IMR-90 (cell line): ENCODE data around the gene TTC21B. TPM values are rescaled to one million over a fixed set of nuclear protein-coding genes. Genes with fewer than 3 reads are reported as not detected.
A peak's percentile ranks its signal among the peaks of the same experiment; 100 is the strongest.

ENCODE experiments used
- ATAC-seq: fragments of 200-7000 bp; cut with Tn5 transposase; 2 replicates; pipeline ENCODE4 v1.9.1; 2020; ENCODE audit warnings: low read depth, mild to moderate bottlenecking, moderate library complexity
- BruUV-seq: library from RNA; stranded (reverse); fragments of 400-500 nt; replicated peaks from 2 replicates; lab custom pipeline; 2021; lab: Mats Ljungman, UMichigan
- CTCF ChIA-PET: fragments of 300-600 bp; formaldehyde crosslinking; extraction: SDS; loops from one replicate; lab custom pipeline; 2021; ENCODE audit warnings: antibody characterized with exemption; lab: Yijun Ruan, JAX
- POLR2A ChIA-PET: fragments of 300-600 bp; sonication (Branson Sonifier 250); formaldehyde crosslinking; loops from one replicate; lab custom pipeline; 2022; ENCODE audit warnings: antibody characterized with exemption; ENCODE audit not compliant: unreplicated experiment; lab: Charles Lee
- DNase-seq: peaks from one replicate; pipeline ENCODE4 v3.0.0; 2013
- H2AFZ ChIP-seq: replicated peaks from 2 replicates; pipeline ENCODE3; 2013; ENCODE audit warnings: low read length, mild to moderate bottlenecking; ENCODE audit not compliant: poor library complexity
- H2AK5ac ChIP-seq: 2 replicates; pipeline ENCODE4 v1.6.1; 2013; ENCODE audit warnings: low read depth, low read length, inconsistent platforms
- H2AK9ac ChIP-seq: replicated peaks from 2 replicates; pipeline ENCODE3; 2013; ENCODE audit warnings: mild to moderate bottlenecking, low read depth, low read length, moderate library complexity; ENCODE audit not compliant: poor library complexity
- H2BK120ac ChIP-seq: 2 replicates; pipeline ENCODE4 v1.6.1; 2013; ENCODE audit warnings: low read depth, low read length, inconsistent platforms
- H2BK15ac ChIP-seq: 3 replicates; pipeline ENCODE4 v1.6.1; 2013; ENCODE audit warnings: low read depth, low read length, inconsistent platforms
- H2BK20ac ChIP-seq: 2 replicates; pipeline ENCODE4 v1.6.1; 2013; ENCODE audit warnings: low read depth, mild to moderate bottlenecking, inconsistent platforms, low read length, moderate library complexity
- H2BK5ac ChIP-seq: 2 replicates; pipeline ENCODE4 v1.6.1; 2013; ENCODE audit warnings: mild to moderate bottlenecking, low read depth, low read length, inconsistent platforms; ENCODE audit not compliant: poor library complexity, severe bottlenecking
- H3K14ac ChIP-seq: replicated peaks from 2 replicates; pipeline ENCODE4 v1.6.1; 2013; ENCODE audit warnings: low read depth, low read length, inconsistent platforms
- H3K18ac ChIP-seq: 2 replicates; pipeline ENCODE4 v1.6.1; 2013; ENCODE audit warnings: low read depth, low read length, control low read depth
- H3K23ac ChIP-seq: 2 replicates; pipeline ENCODE4 v1.6.1; 2013; ENCODE audit warnings: low read depth, low read length, inconsistent platforms
- H3K27ac ChIP-seq: 2 replicates; pipeline ENCODE4 v1.5.1; 2013; ENCODE audit warnings: mild to moderate bottlenecking, control low read depth, low read length; ENCODE audit not compliant: insufficient read depth
- H3K27me3 ChIP-seq: 2 replicates; pipeline ENCODE4 v1.6.1; 2013; ENCODE audit warnings: low read length; ENCODE audit not compliant: control insufficient read depth, insufficient read depth
- H3K36me3 ChIP-seq: 2 replicates; pipeline ENCODE4 v1.6.1; 2013; ENCODE audit warnings: low read length, mixed read lengths; ENCODE audit not compliant: control insufficient read depth, insufficient read depth
- H3K4ac ChIP-seq: 2 replicates; pipeline ENCODE4 v1.6.1; 2013; ENCODE audit warnings: low read depth, low read length, inconsistent platforms
- H3K4me1 ChIP-seq: 2 replicates; pipeline ENCODE4 v1.6.1; 2013; ENCODE audit warnings: low read length, mixed read lengths; ENCODE audit not compliant: control insufficient read depth, insufficient read depth
- H3K4me2 ChIP-seq: 2 replicates; pipeline ENCODE4 v1.6.1; 2013; ENCODE audit warnings: low read depth, mild to moderate bottlenecking, control low read depth, low read length, moderate library complexity
- H3K4me3 ChIP-seq: 2 replicates; pipeline ENCODE4 v1.5.1; 2013; ENCODE audit warnings: low read depth, mild to moderate bottlenecking, control low read depth, low read length, moderate library complexity; ENCODE audit not compliant: insufficient read depth
- H3K56ac ChIP-seq: 2 replicates; pipeline ENCODE4 v1.6.1; 2013; ENCODE audit warnings: low read length, inconsistent platforms; ENCODE audit not compliant: insufficient read depth; ENCODE audit errors: extremely low read depth
- H3K79me1 ChIP-seq, 2 experiments: 2 replicates each; pipeline ENCODE4 v1.6.1; 2013; ENCODE audit warnings: low read length in 2 of 2, inconsistent platforms in 1 of 2, low read depth in 1 of 2
- H3K9ac ChIP-seq: 2 replicates; pipeline ENCODE4 v1.6.1; 2013; ENCODE audit warnings: low read depth, low read length, control low read depth
- H3K9me1 ChIP-seq: 2 replicates; pipeline ENCODE4 v1.6.1; 2013; ENCODE audit warnings: low read length, inconsistent platforms; ENCODE audit not compliant: insufficient read depth
- H3K9me3 ChIP-seq: 2 replicates; pipeline ENCODE4 v1.6.1; 2013; ENCODE audit warnings: low read length; ENCODE audit not compliant: control insufficient read depth, insufficient read depth
- H4K20me1 ChIP-seq: 2 replicates; pipeline ENCODE4 v1.6.1; 2013; ENCODE audit warnings: low read length, inconsistent platforms; ENCODE audit not compliant: insufficient read depth
- H4K5ac ChIP-seq: 2 replicates; pipeline ENCODE4 v1.6.1; 2013; ENCODE audit warnings: mild to moderate bottlenecking, low read depth, low read length, control low read depth
- H4K8ac ChIP-seq, 2 experiments: 2 replicates each; pipeline ENCODE4 v1.6.1; 2013; ENCODE audit warnings: low read depth in 2 of 2, low read length in 2 of 2, control low read depth in 1 of 2, inconsistent platforms in 1 of 2
- H4K91ac ChIP-seq: 2 replicates; pipeline ENCODE4 v1.6.1; 2013; ENCODE audit warnings: low read depth, low read length, inconsistent platforms; ENCODE audit not compliant: insufficient read depth
- BHLHE40 ChIP-seq: fragments of 150-350 bp; IDR thresholded peaks from 2 replicates; pipeline ENCODE4 v1.6.1; 2016; ENCODE audit warnings: mild to moderate bottlenecking, low read depth, low read length
- CEBPB ChIP-seq: IDR thresholded peaks from 2 replicates; pipeline ENCODE4 v1.6.1; 2012; ENCODE audit warnings: low read depth, low read length, improper control_type of control experiment
- CHD1 ChIP-seq: IDR thresholded peaks from 2 replicates; pipeline ENCODE4 v1.6.1; 2012; ENCODE audit warnings: low read depth, low read length, improper control_type of control experiment
- FOS ChIP-seq: fragments of 150-350 bp; IDR thresholded peaks from 2 replicates; pipeline ENCODE4 v1.6.1; 2016; ENCODE audit warnings: low read depth, low read length
- MAFK ChIP-seq: IDR thresholded peaks from 2 replicates; pipeline ENCODE4 v1.6.1; 2012; ENCODE audit warnings: low read depth, low read length, improper control_type of control experiment
- MAZ ChIP-seq: IDR thresholded peaks from 2 replicates; pipeline ENCODE4 v1.6.1; 2012; ENCODE audit warnings: low read depth, mild to moderate bottlenecking, low read length, improper control_type of control experiment, moderate library complexity, borderline replicate concordance
- MXI1 ChIP-seq: IDR thresholded peaks from 2 replicates; pipeline ENCODE4 v1.6.1; 2012; ENCODE audit warnings: low read depth, mild to moderate bottlenecking, low read length, moderate library complexity, borderline replicate concordance
- NFE2L2 ChIP-seq: fragments of 150-350 bp; IDR thresholded peaks from 2 replicates; pipeline ENCODE4 v1.6.1; 2016; ENCODE audit warnings: low read depth, mild to moderate bottlenecking, low read length
- POLR2A ChIP-seq: IDR thresholded peaks from 2 replicates; pipeline ENCODE4 v1.6.1; 2012; ENCODE audit warnings: mild to moderate bottlenecking, low read depth, low read length
- RAD21 ChIP-seq: IDR thresholded peaks from 2 replicates; pipeline ENCODE4 v1.6.1; 2012; ENCODE audit warnings: low read length, improper control_type of control experiment
- RCOR1 ChIP-seq: IDR thresholded peaks from 2 replicates; pipeline ENCODE4 v1.6.1; 2012; ENCODE audit warnings: mild to moderate bottlenecking, low read length, improper control_type of control experiment; ENCODE audit not compliant: insufficient replicate concordance
- RFX5 ChIP-seq: IDR thresholded peaks from 2 replicates; pipeline ENCODE4 v1.8.0; 2012; ENCODE audit warnings: low read depth, mild to moderate bottlenecking, low read length, moderate library complexity
- SMC3 ChIP-seq: fragments of 150-350 bp; IDR thresholded peaks from 2 replicates; pipeline ENCODE4 v1.6.1; 2016; ENCODE audit warnings: low read depth, mild to moderate bottlenecking, antibody characterized with exemption, low read length, moderate library complexity
- WGBS, 2 experiments: methylation state at CpG; one replicate each; pipeline versions ENCODE4 v1.1.5 to v1.1.7; 2013; ENCODE audit warnings: missing lambda C conversion rate in 2 of 2; ENCODE audit not compliant: insufficient read length in 1 of 2; ENCODE audit errors: extremely low coverage in 2 of 2; 5-methylcytosine and 5-hydroxymethylcytosine counted together
- dilution Hi-C: fragments of 300-500 bp; cut with HindIII; formaldehyde crosslinking; loops from one replicate; pipeline ENCODE4 v1.14.3; 2018; ENCODE audit warnings: low sequenced_read_pairs; ENCODE audit not compliant: unreplicated experiment
- in situ Hi-C: fragments of 300-500 bp; cut with MboI; formaldehyde crosslinking; loops from 3 replicates; pipeline ENCODE4 v1.14.3; 2019; ENCODE audit warnings: low sequenced_read_pairs, inconsistent platforms, mixed read lengths
- intact Hi-C: fragments of 100-400 bp; cut with micrococcal nuclease; formaldehyde crosslinking; loops from 2 replicates; pipeline ENCODE4 v1.10.0; 2022
- polyA plus RNA-seq, 3 experiments: library from polyadenylated mRNA; depleted of rRNA; stranded (reverse); fragments of >200 nt; gene quantifications; 2 replicates each; pipeline ENCODE4 v1.2.3, GENCODE V29; 2012; ENCODE audit warnings: low replicate concordance in 1 of 3
- total RNA-seq: library from RNA; depleted of rRNA; stranded (reverse); fragments of >200 nt; gene quantifications from 2 replicates; pipeline ENCODE4 v1.2.3, GENCODE V29; 2012
- TF ChIP-seq, protein P1 (sequence below): fragments of 150-350 bp; IDR thresholded peaks from 2 replicates; pipeline ENCODE4 v1.6.1; 2017; ENCODE audit warnings: mild to moderate bottlenecking, antibody characterized with exemption, low read length, low read depth
- TF ChIP-seq, protein P2 (sequence below): fragments of 150-350 bp; IDR thresholded peaks from 2 replicates; pipeline ENCODE4 v1.6.1; 2016; ENCODE audit warnings: low read depth, mild to moderate bottlenecking, low read length, moderate library complexity, borderline replicate concordance
- TF ChIP-seq, protein P3 (sequence below): conservative IDR thresholded peaks from 2 replicates; pipeline ENCODE4 v1.5.1; 2012; ENCODE audit warnings: mild to moderate bottlenecking, low read depth, low read length, improper control_type of control experiment

Gene TTC21B
- total and polyA plus RNA-seq, 2 of the 4 experiments (the other 2 are of a cell fraction), result 8.0 to 17.2 TPM

DNA sequence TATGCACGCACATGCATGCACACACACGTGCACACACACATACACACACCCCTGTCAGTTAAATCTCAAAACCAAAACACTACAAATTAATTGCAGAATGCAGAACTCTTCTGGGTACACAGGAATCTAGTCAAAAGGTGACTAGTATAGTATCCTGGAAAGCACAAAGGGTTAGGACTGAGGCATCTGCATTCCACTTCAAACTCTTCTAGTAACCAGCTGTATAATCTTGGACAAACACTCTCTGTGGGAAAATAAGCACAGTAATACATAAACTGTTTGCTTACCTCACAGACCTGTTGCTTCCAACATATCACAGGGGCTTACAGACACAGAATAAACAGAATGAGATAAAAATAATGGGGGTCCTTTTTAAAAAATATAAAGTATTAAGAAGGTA, 49.1 kb downstream of the TTC21B start:
- TF ChIP-seq, protein P1, sequence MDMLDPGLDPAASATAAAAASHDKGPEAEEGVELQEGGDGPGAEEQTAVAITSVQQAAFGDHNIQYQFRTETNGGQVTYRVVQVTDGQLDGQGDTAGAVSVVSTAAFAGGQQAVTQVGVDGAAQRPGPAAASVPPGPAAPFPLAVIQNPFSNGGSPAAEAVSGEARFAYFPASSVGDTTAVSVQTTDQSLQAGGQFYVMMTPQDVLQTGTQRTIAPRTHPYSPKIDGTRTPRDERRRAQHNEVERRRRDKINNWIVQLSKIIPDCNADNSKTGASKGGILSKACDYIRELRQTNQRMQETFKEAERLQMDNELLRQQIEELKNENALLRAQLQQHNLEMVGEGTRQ, result no peak
- TF ChIP-seq BHLHE40 (no peak), CEBPB (no peak), MAZ (no peak), NFE2L2 (no peak), MAFK (no peak), RCOR1 (no peak), RAD21 (no peak), CHD1 (no peak), MXI1 (no peak), RFX5 (no peak), POLR2A (no peak), SMC3 (no peak), FOS (no peak)
- TF ChIP-seq, protein P2, sequence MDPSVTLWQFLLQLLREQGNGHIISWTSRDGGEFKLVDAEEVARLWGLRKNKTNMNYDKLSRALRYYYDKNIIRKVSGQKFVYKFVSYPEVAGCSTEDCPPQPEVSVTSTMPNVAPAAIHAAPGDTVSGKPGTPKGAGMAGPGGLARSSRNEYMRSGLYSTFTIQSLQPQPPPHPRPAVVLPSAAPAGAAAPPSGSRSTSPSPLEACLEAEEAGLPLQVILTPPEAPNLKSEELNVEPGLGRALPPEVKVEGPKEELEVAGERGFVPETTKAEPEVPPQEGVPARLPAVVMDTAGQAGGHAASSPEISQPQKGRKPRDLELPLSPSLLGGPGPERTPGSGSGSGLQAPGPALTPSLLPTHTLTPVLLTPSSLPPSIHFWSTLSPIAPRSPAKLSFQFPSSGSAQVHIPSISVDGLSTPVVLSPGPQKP, result no peak
- TF ChIP-seq, protein P3, sequence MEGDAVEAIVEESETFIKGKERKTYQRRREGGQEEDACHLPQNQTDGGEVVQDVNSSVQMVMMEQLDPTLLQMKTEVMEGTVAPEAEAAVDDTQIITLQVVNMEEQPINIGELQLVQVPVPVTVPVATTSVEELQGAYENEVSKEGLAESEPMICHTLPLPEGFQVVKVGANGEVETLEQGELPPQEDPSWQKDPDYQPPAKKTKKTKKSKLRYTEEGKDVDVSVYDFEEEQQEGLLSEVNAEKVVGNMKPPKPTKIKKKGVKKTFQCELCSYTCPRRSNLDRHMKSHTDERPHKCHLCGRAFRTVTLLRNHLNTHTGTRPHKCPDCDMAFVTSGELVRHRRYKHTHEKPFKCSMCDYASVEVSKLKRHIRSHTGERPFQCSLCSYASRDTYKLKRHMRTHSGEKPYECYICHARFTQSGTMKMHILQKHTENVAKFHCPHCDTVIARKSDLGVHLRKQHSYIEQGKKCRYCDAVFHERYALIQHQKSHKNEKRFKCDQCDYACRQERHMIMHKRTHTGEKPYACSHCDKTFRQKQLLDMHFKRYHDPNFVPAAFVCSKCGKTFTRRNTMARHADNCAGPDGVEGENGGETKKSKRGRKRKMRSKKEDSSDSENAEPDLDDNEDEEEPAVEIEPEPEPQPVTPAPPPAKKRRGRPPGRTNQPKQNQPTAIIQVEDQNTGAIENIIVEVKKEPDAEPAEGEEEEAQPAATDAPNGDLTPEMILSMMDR, result no peak
- Histone ChIP-seq H2BK20ac (no peak overlapping the region), H4K91ac (no peak overlapping the region), H3K23ac (no peak overlapping the region), H3K18ac (no peak overlapping the region), H3K9ac (no peak overlapping the region), H4K20me1 (no peaks in the 10 kb centered on the region), H3K79me1 (no peaks in the 10 kb centered on the region), H3K36me3 (peaks cover 4% of the 10 kb centered on the region; the same call in 1 of the 2 replicates), H2BK5ac (no peak overlapping the region), H2BK15ac (no peak overlapping the region), H3K27me3 (no peaks in the 10 kb centered on the region), H3K27ac (no peak overlapping the region), H2BK120ac (no peak overlapping the region), H3K4me1 (peaks cover 2% of the 10 kb centered on the region; the same call in 1 of the 2 replicates), H2AK9ac (no peak overlapping the region), H3K4ac (no peak overlapping the region), H4K5ac (no peak overlapping the region), H3K4me3 (no peak overlapping the region), H3K9me3 (no peaks in the 10 kb centered on the region), H2AFZ (no peak overlapping the region), H3K14ac (no peak overlapping the region), H3K4me2 (no peak overlapping the region), H4K8ac (no peak overlapping the region), H2AK5ac (no peak overlapping the region), H3K56ac (no peak overlapping the region), H3K9me1 (no peaks in the 10 kb centered on the region; the same call in 1 of the 2 replicates)
- intact Hi-C loops (no loop called here), in situ Hi-C loops (no loop called here), dilution Hi-C loops (no loop called here)
- CTCF ChIA-PET, result interaction anchor here (0.6 to 1.3 kb wide), 3 partner anchors 8 to 25 kb away, joined by 3 to 4 read pairs (median 3); no protein-coding TSS in a partner anchor
- no TSS peak for BruUV-seq
- POLR2A ChIA-PET, result no interaction called here
- DNase-seq (no peak), ATAC-seq (0 out of 2 replicates have a peak, but pooled peaks have one; percentile 32)
- WGBS, 2 experiments, result no CpG with 5 or more reads among the region's 2 CpGs
